Endodermal cell (in vitro differentiated cells): ENCODE results near the gene CCDC73. TPM values are rescaled to one million over a fixed set of nuclear protein-coding genes. Genes with fewer than 3 reads are reported as not detected.

Source experiments
- DNase-seq: peaks from one replicate; pipeline ENCODE4 v3.0.0-alpha.2; 2017
- H3K27ac ChIP-seq: 2 replicates; pipeline ENCODE4 v1.5.1; 2013; ENCODE audit warnings: mild to moderate bottlenecking, low read depth, low read length, moderate library complexity
- H3K27me3 ChIP-seq: 2 replicates; pipeline ENCODE4 v1.6.1; 2013; ENCODE audit warnings: mild to moderate bottlenecking, low read length, moderate library complexity; ENCODE audit not compliant: insufficient read depth, control insufficient read depth, poor library complexity, severe bottlenecking
- H3K36me3 ChIP-seq: 2 replicates; pipeline ENCODE4 v1.7.0; 2013; ENCODE audit warnings: mild to moderate bottlenecking, low read length, moderate library complexity; ENCODE audit not compliant: control insufficient read depth, insufficient read depth
- H3K4me1 ChIP-seq: one replicate; pipeline ENCODE4 v1.7.0; 2013; ENCODE audit warnings: low read length; ENCODE audit not compliant: control insufficient read depth, insufficient read depth
- H3K4me3 ChIP-seq: 2 replicates; pipeline ENCODE4 v1.5.1; 2013; ENCODE audit warnings: mild to moderate bottlenecking, low read length, moderate library complexity
- H3K9ac ChIP-seq: 2 replicates; pipeline ENCODE4 v1.6.1; 2013; ENCODE audit warnings: mild to moderate bottlenecking, low read length, moderate library complexity; ENCODE audit not compliant: poor library complexity, severe bottlenecking; ENCODE audit errors: extremely low read depth
- H3K9me3 ChIP-seq: 2 replicates; pipeline ENCODE4 v1.6.1; 2013; ENCODE audit warnings: mild to moderate bottlenecking, low read length, moderate library complexity; ENCODE audit not compliant: control insufficient read depth
- H3K27ac Mint-ChIP-seq: 2 replicates; pipeline ENCODE4 v1.8.0; 2020; ENCODE audit warnings: mixed read lengths
- H3K27me3 Mint-ChIP-seq: 2 replicates; pipeline ENCODE4 v1.8.0; 2021; ENCODE audit warnings: mild to moderate bottlenecking, mixed read lengths; ENCODE audit not compliant: insufficient read depth
- H3K36me3 Mint-ChIP-seq: 2 replicates; pipeline ENCODE4 v1.8.0; 2020; ENCODE audit warnings: low read depth, mixed read lengths
- H3K4me1 Mint-ChIP-seq: 2 replicates; pipeline ENCODE4 v1.8.0; 2020; ENCODE audit warnings: mixed read lengths
- H3K4me3 Mint-ChIP-seq: 2 replicates; pipeline ENCODE4 v1.8.0; 2020; ENCODE audit warnings: mild to moderate bottlenecking, moderate library complexity, mixed read lengths
- H3K9me3 Mint-ChIP-seq: 2 replicates; pipeline ENCODE4 v1.8.0; 2020; ENCODE audit warnings: mild to moderate bottlenecking, mixed read lengths
- CTCF ChIP-seq: fragments of 200-600 bp; sonication (generic); conservative IDR thresholded peaks from 2 replicates; pipeline ENCODE4 v1.5.0; 2021; ENCODE audit warnings: antibody characterized with exemption, mild to moderate bottlenecking
- WGBS, 2 experiments: methylation state at CpG; one replicate each; pipeline versions ENCODE4 v1.1.5 to v1.1.7; 2013; ENCODE audit warnings: missing lambda C conversion rate in 2 of 2, mixed read lengths in 1 of 2; ENCODE audit not compliant: insufficient coverage in 1 of 2, insufficient read length in 1 of 2; 5-methylcytosine and 5-hydroxymethylcytosine counted together
- total RNA-seq, 2 donors: library from RNA; stranded (reverse); fragmentation: NEBNext Ultra II Directional in 1 of 2; extraction: Animal tissue kit (Norgen Biotek cat#: 25700) in 1 of 2; gene quantifications; 2 replicates in 1 of 2; 3 replicates in 1 of 2; pipeline ENCODE4 v1.2.1, GENCODE V29; 2021

Gene CCDC73
- total RNA-seq, 2 donors from 2014 or later, result not detected

- no peaks in the 10 kb centered on the region for H3K4me1 ChIP-seq
- Mint-ChIP-seq H3K27ac (no peak overlapping the region), H3K4me1 (no peaks in the 10 kb centered on the region), H3K4me3 (no peak overlapping the region), H3K36me3 (no peaks in the 10 kb centered on the region), H3K9me3 (peaks cover 10% of the 10 kb centered on the region), H3K27me3 (peaks cover 4% of the 10 kb centered on the region)
- 90 to 100% methylated on average over 2 to 7 of the region's 7 CpGs for WGBS, 2 experiments
- TF ChIP-seq CTCF, result no peak
- no peak overlapping the region for H3K4me3 ChIP-seq
- H3K27ac ChIP-seq, result no peak overlapping the region
- DNase-seq, result no peak
- no peaks in the 10 kb centered on the region for H3K36me3 ChIP-seq
- peaks cover 6% of the 10 kb centered on the region for H3K9me3 ChIP-seq
- no peaks in the 10 kb centered on the region for H3K27me3 ChIP-seq
- no peak overlapping the region for H3K9ac ChIP-seq
Observed at GRCh38 chr11:32706985-32707741, 87.3 kb downstream of the CCDC73 start.

GRCh38 chr11:32705309-32706033, 89.0 kb downstream of the CCDC73 start:
- Mint-ChIP-seq H3K36me3 (no peaks in the 10 kb centered on the region), H3K9me3 (peaks cover 10% of the 10 kb centered on the region), H3K27me3 (peaks cover 4% of the 10 kb centered on the region), H3K4me3 (no peak overlapping the region), H3K27ac (no peak overlapping the region), H3K4me1 (no peaks in the 10 kb centered on the region)
- Histone ChIP-seq H3K27ac (no peak overlapping the region), H3K4me3 (no peak overlapping the region), H3K36me3 (no peaks in the 10 kb centered on the region), H3K9ac (no peak overlapping the region), H3K4me1 (no peaks in the 10 kb centered on the region), H3K27me3 (no peaks in the 10 kb centered on the region), H3K9me3 (peaks cover 6% of the 10 kb centered on the region)
- WGBS, 2 experiments, result 93 to 95% methylated on average over 8 to 12 of the region's 12 CpGs
- no peak for DNase-seq
- no peak for TF ChIP-seq CTCF

GRCh38 chr11:32704775-32705174, 89.7 kb downstream of the CCDC73 start:
- no peak for TF ChIP-seq CTCF
- H3K27me3 Mint-ChIP-seq, result peaks cover 4% of the 10 kb centered on the region
- Histone ChIP-seq H3K4me1 (no peaks in the 10 kb centered on the region), H3K4me3 (no peak overlapping the region), H3K9ac (no peak overlapping the region), H3K9me3 (peaks cover 6% of the 10 kb centered on the region), H3K36me3 (no peaks in the 10 kb centered on the region), H3K27me3 (no peaks in the 10 kb centered on the region), H3K27ac (no peak overlapping the region)
- DNase-seq, result no peak
- no peaks in the 10 kb centered on the region for H3K36me3 Mint-ChIP-seq
- no peak overlapping the region for H3K27ac Mint-ChIP-seq
- peaks cover 10% of the 10 kb centered on the region for H3K9me3 Mint-ChIP-seq
- H3K4me3 Mint-ChIP-seq, result no peak overlapping the region
- 98% methylated on average over 5 of the region's 5 CpGs; no CpG with 5 or more reads in 1 of the 2 experiments for WGBS, 2 experiments
- no peaks in the 10 kb centered on the region for H3K4me1 Mint-ChIP-seq
